Endothelial cell (in vitro differentiated cells): ENCODE measurements around the gene GINS1. TPM values are rescaled to one million over a fixed set of nuclear protein-coding genes. Genes with fewer than 3 reads are reported as not detected.

Source experiments
- DNase-seq: peaks from one replicate; pipeline ENCODE4 v3.0.0; 2021; ENCODE audit warnings: low spot score
- H3K27ac Mint-ChIP-seq: one replicate; pipeline ENCODE4 v1.8.0; 2021; ENCODE audit warnings: mixed read lengths, inconsistent platforms; ENCODE audit not compliant: unreplicated experiment
- H3K27me3 Mint-ChIP-seq: one replicate; pipeline ENCODE4 v1.8.0; 2021; ENCODE audit warnings: mild to moderate bottlenecking, moderate library complexity, mixed read lengths, inconsistent platforms; ENCODE audit not compliant: unreplicated experiment
- H3K36me3 Mint-ChIP-seq: one replicate; pipeline ENCODE4 v1.8.0; 2021; ENCODE audit warnings: mild to moderate bottlenecking, low read depth, mixed read lengths, inconsistent platforms; ENCODE audit not compliant: unreplicated experiment
- H3K4me1 Mint-ChIP-seq: one replicate; pipeline ENCODE4 v1.8.0; 2021; ENCODE audit warnings: mild to moderate bottlenecking, mixed read lengths, inconsistent platforms; ENCODE audit not compliant: unreplicated experiment
- H3K4me3 Mint-ChIP-seq: one replicate; pipeline ENCODE4 v1.8.0; 2021; ENCODE audit warnings: mild to moderate bottlenecking, mixed read lengths, inconsistent platforms; ENCODE audit not compliant: unreplicated experiment
- H3K9me3 Mint-ChIP-seq: one replicate; pipeline ENCODE4 v1.8.0; 2021; ENCODE audit warnings: mixed read lengths, inconsistent platforms; ENCODE audit not compliant: unreplicated experiment
- CTCF ChIP-seq: fragments of 200-600 bp; sonication (generic); IDR thresholded peaks from one replicate; pipeline ENCODE4 v1.5.0; 2021; ENCODE audit warnings: antibody characterized with exemption; ENCODE audit not compliant: unreplicated experiment
- total RNA-seq: library from RNA; stranded (reverse); fragmentation: NEBNext Ultra II Directional; extraction: Animal tissue kit (Norgen Biotek cat#: 25700); gene quantifications from one replicate; pipeline ENCODE4 v1.2.1, GENCODE V29; 2021; ENCODE audit not compliant: unreplicated experiment

GINS1 gene
- total RNA-seq, 1 donor from 2014 or later = 12.3 TPM

GRCh38 chr20:25481918-25482253, 74.4 kb downstream of the GINS1 start:
- H3K4me3 Mint-ChIP-seq = no peak overlapping the region
- H3K36me3 Mint-ChIP-seq = peaks cover 50% of the 10 kb centered on the region
- H3K27ac Mint-ChIP-seq = no peak overlapping the region
- no peaks in the 10 kb centered on the region for H3K9me3 Mint-ChIP-seq
- peaks cover 20% of the 10 kb centered on the region for H3K4me1 Mint-ChIP-seq
- H3K27me3 Mint-ChIP-seq = peaks cover 15% of the 10 kb centered on the region
- no peak for TF ChIP-seq CTCF
- no peak for DNase-seq

GRCh38 chr20:25483431-25484132, 76.1 kb downstream of the GINS1 start:
- TF ChIP-seq CTCF = no peak
- peaks cover 42% of the 10 kb centered on the region for H3K36me3 Mint-ChIP-seq
- peak overlapping the region; percentile 76 for H3K4me3 Mint-ChIP-seq
- no peak overlapping the region for H3K27ac Mint-ChIP-seq
- no peaks in the 10 kb centered on the region for H3K9me3 Mint-ChIP-seq
- peaks cover 10% of the 10 kb centered on the region for H3K27me3 Mint-ChIP-seq
- DNase-seq = no peak
- H3K4me1 Mint-ChIP-seq = peaks cover 20% of the 10 kb centered on the region

- Mint-ChIP-seq H3K27ac (no peak overlapping the region), H3K27me3 (peaks cover 11% of the 10 kb centered on the region), H3K9me3 (no peaks in the 10 kb centered on the region), H3K36me3 (peaks cover 35% of the 10 kb centered on the region), H3K4me3 (peak overlapping the region; percentile 9), H3K4me1 (peaks cover 20% of the 10 kb centered on the region)
- no peak for DNase-seq
- TF ChIP-seq CTCF = no peak
Measured at GRCh38 chr20:25484224-25484846, 76.9 kb downstream of the GINS1 start.

- peaks cover 11% of the 10 kb centered on the region for H3K27me3 Mint-ChIP-seq
- no peak for TF ChIP-seq CTCF
- H3K9me3 Mint-ChIP-seq = no peaks in the 10 kb centered on the region
- H3K27ac Mint-ChIP-seq = peak overlapping the region; percentile 63
- H3K4me1 Mint-ChIP-seq = peaks cover 20% of the 10 kb centered on the region
- peaks cover 32% of the 10 kb centered on the region for H3K36me3 Mint-ChIP-seq
- DNase-seq = no peak
- peak overlapping the region; percentile 9 for H3K4me3 Mint-ChIP-seq
Measured at GRCh38 chr20:25484911-25485511, 77.5 kb downstream of the GINS1 start.

- Mint-ChIP-seq H3K9me3 (no peaks in the 10 kb centered on the region), H3K4me1 (peaks cover 20% of the 10 kb centered on the region), H3K4me3 (no peak overlapping the region), H3K27ac (no peak overlapping the region), H3K27me3 (peaks cover 11% of the 10 kb centered on the region), H3K36me3 (peaks cover 32% of the 10 kb centered on the region)
- DNase-seq = no peak
- TF ChIP-seq CTCF = no peak
Measured at GRCh38 chr20:25485872-25486271, 78.4 kb downstream of the GINS1 start.
